ENCODE measurements around the gene RAD51B.
"Not testable (repeated sequence)": the region's sequence is repeated elsewhere in the genome, so short reads cannot be mapped to it uniquely, and the experiment has no call there.

RAD51B gene

GRCh38 chr14:68661226-68662225 lies 841.9 kb downstream of the RAD51B start:
- no peak for DNase-seq (ENCODE audit: low read depth)
- TF ChIP-seq, protein P1, sequence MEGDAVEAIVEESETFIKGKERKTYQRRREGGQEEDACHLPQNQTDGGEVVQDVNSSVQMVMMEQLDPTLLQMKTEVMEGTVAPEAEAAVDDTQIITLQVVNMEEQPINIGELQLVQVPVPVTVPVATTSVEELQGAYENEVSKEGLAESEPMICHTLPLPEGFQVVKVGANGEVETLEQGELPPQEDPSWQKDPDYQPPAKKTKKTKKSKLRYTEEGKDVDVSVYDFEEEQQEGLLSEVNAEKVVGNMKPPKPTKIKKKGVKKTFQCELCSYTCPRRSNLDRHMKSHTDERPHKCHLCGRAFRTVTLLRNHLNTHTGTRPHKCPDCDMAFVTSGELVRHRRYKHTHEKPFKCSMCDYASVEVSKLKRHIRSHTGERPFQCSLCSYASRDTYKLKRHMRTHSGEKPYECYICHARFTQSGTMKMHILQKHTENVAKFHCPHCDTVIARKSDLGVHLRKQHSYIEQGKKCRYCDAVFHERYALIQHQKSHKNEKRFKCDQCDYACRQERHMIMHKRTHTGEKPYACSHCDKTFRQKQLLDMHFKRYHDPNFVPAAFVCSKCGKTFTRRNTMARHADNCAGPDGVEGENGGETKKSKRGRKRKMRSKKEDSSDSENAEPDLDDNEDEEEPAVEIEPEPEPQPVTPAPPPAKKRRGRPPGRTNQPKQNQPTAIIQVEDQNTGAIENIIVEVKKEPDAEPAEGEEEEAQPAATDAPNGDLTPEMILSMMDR (conservative IDR thresholded peaks at IDR 0.05; ENCODE audit: control insufficient read depth, insufficient read depth, low read depth, low read length): no peak
- H3K4me3 ChIP-seq (ENCODE audit: control insufficient read depth, low read depth, low read length): no peak overlapping the region

DNA sequence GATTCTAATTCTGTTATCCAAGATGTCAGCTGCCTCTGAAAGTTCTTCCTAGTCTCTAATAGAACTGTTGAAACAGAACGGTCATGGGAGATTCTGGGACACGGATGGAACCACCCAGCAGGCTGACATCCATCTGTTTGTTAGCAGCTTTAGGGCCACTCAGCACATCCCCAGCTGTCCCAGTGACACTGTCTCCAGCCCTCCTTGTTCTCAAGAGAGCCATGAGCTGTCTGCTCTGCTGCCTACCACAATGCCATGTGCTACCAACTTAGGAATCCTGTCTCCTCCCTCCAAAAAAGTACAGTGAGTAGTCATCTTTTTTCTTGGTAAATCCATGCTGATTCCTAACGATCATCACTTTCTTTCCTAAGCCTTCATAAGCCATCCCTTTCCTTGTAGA lies 842.8 kb downstream of the RAD51B start:
- TF ChIP-seq, protein P1 (conservative IDR thresholded peaks at IDR 0.05; ENCODE audit: control insufficient read depth, insufficient read depth, low read depth, low read length): no peak
- H3K4me3 ChIP-seq (ENCODE audit: control insufficient read depth, low read depth, low read length): no peak overlapping the region
- DNase-seq (ENCODE audit: low read depth): peak; percentile 38

- not testable (repeated sequence) for DNase-seq (ENCODE audit: low read depth); H3K4me3 ChIP-seq (ENCODE audit: control insufficient read depth, low read depth, low read length)
Measured at GRCh38 chr14:68662826-68663225, 843.2 kb downstream of the RAD51B start.

- H3K4me3 ChIP-seq (ENCODE audit: control insufficient read depth, low read depth, low read length): no peak overlapping the region
- DNase-seq (ENCODE audit: low read depth): peak; percentile 99
- TF ChIP-seq, protein P1 (conservative IDR thresholded peaks at IDR 0.05; ENCODE audit: control insufficient read depth, insufficient read depth, low read depth, low read length): no peak
Measured at GRCh38 chr14:68663385-68664076, 844.0 kb downstream of the RAD51B start.

- no peak overlapping the region for H3K4me3 ChIP-seq (ENCODE audit: control insufficient read depth, low read depth, low read length)
- peak; percentile 86 for DNase-seq (ENCODE audit: low read depth)
- TF ChIP-seq, protein P1 (conservative IDR thresholded peaks at IDR 0.05; ENCODE audit: control insufficient read depth, insufficient read depth, low read depth, low read length): peak; percentile 18
Measured at GRCh38 chr14:68664225-68664681, 844.7 kb downstream of the RAD51B start.

DNA sequence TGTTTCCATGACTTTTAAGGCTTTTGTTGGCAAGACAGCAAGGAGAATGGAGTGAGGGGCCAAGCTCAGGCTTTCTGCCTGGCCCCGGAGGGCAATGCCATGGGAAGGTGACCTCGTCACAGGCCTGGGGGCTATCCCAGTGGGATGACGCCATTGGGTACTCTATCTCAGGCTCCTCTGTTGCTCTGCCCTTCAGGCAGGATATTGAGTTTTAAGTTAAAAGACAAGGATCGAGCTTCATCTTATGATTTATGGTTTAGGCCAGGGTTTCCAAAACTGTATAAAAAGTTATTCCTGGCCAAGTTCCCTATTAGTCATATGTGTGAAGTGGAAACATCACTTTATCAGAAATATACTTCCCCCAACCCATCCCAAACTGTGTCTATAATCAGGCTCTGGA lies 845.6 kb downstream of the RAD51B start:
- DNase-seq (ENCODE audit: low read depth): peak; percentile 88
- H3K4me3 ChIP-seq (ENCODE audit: control insufficient read depth, low read depth, low read length): no peak overlapping the region
- TF ChIP-seq, protein P1 (conservative IDR thresholded peaks at IDR 0.05; ENCODE audit: control insufficient read depth, insufficient read depth, low read depth, low read length): no peak

DNA sequence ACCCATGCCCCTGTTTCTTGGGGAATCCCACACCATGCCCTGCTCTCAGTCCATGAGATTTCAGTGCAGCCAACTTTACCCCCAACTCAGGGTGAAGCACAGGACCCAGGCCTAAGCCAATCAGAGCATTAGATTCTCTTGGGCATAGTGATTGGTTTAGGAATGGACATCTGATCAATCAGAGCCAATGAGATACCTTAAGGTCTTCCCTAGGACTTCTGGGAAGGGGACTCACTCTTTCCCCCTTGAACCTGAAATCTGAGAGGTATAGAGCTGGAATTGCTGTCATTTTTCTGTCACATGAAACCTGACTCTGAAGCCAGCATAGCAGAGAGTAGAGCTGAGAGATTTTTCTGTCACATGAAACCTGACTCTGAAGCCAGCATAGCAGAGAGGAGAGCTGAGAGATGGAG lies 846.2 kb downstream of the RAD51B start:
- H3K4me3 ChIP-seq (ENCODE audit: control insufficient read depth, low read depth, low read length): no peak overlapping the region
- TF ChIP-seq, protein P1 (conservative IDR thresholded peaks at IDR 0.05; ENCODE audit: control insufficient read depth, insufficient read depth, low read depth, low read length): no peak
- DNase-seq (ENCODE audit: low read depth): no peak

Measured in fibroblast of mammary gland (primary cell).